ENCODE data around the gene APOF. TPM values are rescaled to one million over a fixed set of nuclear protein-coding genes. Genes with fewer than 3 reads are reported as not detected.
A peak's percentile ranks its signal among the peaks of the same experiment; 100 is the strongest.

APOF gene
- total and polyA plus RNA-seq, 9 of the 15 experiments (the other 6 are each of a cell fraction or from before 2014, with no cell fraction given) = 0.09 to 0.15 (median 0.12) TPM; not detected in 5

DNA sequence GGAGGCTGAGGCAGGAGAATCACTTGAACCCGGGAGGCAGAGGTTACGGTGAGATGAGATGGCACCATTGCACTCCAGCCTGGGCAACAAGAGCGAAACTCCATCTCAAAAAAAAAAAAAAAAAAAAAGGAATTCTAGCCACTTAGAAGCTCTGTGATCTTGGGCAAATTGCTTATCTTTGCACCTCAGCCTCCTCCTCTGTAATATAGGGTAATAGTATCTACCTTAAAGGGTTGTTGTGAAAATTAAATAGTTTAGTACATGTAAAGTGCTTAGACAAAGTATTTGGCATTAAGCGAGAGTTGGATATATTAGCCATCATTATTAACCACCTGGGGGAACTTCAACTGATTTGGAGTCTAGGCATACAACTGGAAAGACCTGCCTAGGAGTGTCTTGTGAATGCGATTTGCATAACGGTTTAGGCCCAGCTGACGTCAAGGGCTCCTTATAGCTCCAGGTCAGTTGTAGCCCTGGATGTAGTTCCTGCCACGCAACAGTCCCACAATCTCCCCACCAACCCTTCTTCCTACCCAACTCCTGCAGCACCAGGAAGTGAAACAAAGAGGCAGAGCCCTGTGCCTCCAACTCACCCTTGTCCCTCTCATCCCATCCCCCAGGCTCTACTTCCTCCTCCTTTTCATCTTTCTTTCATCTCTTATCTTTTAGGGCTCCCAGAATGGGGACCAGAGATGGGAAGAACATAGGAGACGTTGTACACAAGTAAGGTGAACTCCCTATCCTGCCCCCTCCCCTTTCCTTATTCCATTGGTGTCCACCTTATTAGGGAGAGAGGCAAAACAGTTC lies 26.1 kb downstream of the APOF start (continued):
- TF ChIP-seq, protein P1, sequence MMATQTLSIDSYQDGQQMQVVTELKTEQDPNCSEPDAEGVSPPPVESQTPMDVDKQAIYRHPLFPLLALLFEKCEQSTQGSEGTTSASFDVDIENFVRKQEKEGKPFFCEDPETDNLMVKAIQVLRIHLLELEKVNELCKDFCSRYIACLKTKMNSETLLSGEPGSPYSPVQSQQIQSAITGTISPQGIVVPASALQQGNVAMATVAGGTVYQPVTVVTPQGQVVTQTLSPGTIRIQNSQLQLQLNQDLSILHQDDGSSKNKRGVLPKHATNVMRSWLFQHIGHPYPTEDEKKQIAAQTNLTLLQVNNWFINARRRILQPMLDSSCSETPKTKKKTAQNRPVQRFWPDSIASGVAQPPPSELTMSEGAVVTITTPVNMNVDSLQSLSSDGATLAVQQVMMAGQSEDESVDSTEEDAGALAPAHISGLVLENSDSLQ (IDR thresholded peaks at IDR 0.05) = 0 out of 2 replicates have a peak, but pooled peaks have one; percentile 8
- peak; percentile 86 for TF ChIP-seq JUN (IDR thresholded peaks at IDR 0.05; ENCODE audit: borderline replicate concordance, low read depth, low read length)
- peak; percentile 87; the same call in 1 of the 2 replicates for TF ChIP-seq JUN (CRISPR knock-in tag; IDR thresholded peaks at IDR 0.05; ENCODE audit: borderline replicate concordance)
- TF ChIP-seq SREBF2 (CRISPR knock-in tag; IDR thresholded peaks at IDR 0.05) = no peak
- no peak for TF ChIP-seq KHSRP (IDR thresholded peaks at IDR 0.05)
- peak; percentile 97 for TF ChIP-seq NFRKB (IDR thresholded peaks at IDR 0.05; ENCODE audit: low read depth)
- TF ChIP-seq, protein P2, sequence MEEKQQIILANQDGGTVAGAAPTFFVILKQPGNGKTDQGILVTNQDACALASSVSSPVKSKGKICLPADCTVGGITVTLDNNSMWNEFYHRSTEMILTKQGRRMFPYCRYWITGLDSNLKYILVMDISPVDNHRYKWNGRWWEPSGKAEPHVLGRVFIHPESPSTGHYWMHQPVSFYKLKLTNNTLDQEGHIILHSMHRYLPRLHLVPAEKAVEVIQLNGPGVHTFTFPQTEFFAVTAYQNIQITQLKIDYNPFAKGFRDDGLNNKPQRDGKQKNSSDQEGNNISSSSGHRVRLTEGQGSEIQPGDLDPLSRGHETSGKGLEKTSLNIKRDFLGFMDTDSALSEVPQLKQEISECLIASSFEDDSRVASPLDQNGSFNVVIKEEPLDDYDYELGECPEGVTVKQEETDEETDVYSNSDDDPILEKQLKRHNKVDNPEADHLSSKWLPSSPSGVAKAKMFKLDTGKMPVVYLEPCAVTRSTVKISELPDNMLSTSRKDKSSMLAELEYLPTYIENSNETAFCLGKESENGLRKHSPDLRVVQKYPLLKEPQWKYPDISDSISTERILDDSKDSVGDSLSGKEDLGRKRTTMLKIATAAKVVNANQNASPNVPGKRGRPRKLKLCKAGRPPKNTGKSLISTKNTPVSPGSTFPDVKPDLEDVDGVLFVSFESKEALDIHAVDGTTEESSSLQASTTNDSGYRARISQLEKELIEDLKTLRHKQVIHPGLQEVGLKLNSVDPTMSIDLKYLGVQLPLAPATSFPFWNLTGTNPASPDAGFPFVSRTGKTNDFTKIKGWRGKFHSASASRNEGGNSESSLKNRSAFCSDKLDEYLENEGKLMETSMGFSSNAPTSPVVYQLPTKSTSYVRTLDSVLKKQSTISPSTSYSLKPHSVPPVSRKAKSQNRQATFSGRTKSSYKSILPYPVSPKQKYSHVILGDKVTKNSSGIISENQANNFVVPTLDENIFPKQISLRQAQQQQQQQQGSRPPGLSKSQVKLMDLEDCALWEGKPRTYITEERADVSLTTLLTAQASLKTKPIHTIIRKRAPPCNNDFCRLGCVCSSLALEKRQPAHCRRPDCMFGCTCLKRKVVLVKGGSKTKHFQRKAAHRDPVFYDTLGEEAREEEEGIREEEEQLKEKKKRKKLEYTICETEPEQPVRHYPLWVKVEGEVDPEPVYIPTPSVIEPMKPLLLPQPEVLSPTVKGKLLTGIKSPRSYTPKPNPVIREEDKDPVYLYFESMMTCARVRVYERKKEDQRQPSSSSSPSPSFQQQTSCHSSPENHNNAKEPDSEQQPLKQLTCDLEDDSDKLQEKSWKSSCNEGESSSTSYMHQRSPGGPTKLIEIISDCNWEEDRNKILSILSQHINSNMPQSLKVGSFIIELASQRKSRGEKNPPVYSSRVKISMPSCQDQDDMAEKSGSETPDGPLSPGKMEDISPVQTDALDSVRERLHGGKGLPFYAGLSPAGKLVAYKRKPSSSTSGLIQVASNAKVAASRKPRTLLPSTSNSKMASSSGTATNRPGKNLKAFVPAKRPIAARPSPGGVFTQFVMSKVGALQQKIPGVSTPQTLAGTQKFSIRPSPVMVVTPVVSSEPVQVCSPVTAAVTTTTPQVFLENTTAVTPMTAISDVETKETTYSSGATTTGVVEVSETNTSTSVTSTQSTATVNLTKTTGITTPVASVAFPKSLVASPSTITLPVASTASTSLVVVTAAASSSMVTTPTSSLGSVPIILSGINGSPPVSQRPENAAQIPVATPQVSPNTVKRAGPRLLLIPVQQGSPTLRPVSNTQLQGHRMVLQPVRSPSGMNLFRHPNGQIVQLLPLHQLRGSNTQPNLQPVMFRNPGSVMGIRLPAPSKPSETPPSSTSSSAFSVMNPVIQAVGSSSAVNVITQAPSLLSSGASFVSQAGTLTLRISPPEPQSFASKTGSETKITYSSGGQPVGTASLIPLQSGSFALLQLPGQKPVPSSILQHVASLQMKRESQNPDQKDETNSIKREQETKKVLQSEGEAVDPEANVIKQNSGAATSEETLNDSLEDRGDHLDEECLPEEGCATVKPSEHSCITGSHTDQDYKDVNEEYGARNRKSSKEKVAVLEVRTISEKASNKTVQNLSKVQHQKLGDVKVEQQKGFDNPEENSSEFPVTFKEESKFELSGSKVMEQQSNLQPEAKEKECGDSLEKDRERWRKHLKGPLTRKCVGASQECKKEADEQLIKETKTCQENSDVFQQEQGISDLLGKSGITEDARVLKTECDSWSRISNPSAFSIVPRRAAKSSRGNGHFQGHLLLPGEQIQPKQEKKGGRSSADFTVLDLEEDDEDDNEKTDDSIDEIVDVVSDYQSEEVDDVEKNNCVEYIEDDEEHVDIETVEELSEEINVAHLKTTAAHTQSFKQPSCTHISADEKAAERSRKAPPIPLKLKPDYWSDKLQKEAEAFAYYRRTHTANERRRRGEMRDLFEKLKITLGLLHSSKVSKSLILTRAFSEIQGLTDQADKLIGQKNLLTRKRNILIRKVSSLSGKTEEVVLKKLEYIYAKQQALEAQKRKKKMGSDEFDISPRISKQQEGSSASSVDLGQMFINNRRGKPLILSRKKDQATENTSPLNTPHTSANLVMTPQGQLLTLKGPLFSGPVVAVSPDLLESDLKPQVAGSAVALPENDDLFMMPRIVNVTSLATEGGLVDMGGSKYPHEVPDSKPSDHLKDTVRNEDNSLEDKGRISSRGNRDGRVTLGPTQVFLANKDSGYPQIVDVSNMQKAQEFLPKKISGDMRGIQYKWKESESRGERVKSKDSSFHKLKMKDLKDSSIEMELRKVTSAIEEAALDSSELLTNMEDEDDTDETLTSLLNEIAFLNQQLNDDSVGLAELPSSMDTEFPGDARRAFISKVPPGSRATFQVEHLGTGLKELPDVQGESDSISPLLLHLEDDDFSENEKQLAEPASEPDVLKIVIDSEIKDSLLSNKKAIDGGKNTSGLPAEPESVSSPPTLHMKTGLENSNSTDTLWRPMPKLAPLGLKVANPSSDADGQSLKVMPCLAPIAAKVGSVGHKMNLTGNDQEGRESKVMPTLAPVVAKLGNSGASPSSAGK (IDR thresholded peaks at IDR 0.05) = peak; percentile 38
- TF ChIP-seq HDAC2 (IDR thresholded peaks at IDR 0.05) = peak; percentile 67
- TF ChIP-seq, protein P3, sequence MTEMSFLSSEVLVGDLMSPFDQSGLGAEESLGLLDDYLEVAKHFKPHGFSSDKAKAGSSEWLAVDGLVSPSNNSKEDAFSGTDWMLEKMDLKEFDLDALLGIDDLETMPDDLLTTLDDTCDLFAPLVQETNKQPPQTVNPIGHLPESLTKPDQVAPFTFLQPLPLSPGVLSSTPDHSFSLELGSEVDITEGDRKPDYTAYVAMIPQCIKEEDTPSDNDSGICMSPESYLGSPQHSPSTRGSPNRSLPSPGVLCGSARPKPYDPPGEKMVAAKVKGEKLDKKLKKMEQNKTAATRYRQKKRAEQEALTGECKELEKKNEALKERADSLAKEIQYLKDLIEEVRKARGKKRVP (CRISPR knock-in tag; IDR thresholded peaks at IDR 0.05) = no peak
- TF ChIP-seq, protein P4, sequence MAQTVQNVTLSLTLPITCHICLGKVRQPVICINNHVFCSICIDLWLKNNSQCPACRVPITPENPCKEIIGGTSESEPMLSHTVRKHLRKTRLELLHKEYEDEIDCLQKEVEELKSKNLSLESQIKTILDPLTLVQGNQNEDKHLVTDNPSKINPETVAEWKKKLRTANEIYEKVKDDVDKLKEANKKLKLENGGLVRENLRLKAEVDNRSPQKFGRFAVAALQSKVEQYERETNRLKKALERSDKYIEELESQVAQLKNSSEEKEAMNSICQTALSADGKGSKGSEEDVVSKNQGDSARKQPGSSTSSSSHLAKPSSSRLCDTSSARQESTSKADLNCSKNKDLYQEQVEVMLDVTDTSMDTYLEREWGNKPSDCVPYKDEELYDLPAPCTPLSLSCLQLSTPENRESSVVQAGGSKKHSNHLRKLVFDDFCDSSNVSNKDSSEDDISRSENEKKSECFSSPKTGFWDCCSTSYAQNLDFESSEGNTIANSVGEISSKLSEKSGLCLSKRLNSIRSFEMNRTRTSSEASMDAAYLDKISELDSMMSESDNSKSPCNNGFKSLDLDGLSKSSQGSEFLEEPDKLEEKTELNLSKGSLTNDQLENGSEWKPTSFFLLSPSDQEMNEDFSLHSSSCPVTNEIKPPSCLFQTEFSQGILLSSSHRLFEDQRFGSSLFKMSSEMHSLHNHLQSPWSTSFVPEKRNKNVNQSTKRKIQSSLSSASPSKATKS (CRISPR knock-in tag; IDR thresholded peaks at IDR 0.05) = no peak
- peak; percentile 74 for TF ChIP-seq TBP (optimal IDR thresholded peaks at IDR 0.05; ENCODE audit: low read depth, low read length)

Measured in K562 (cell line).